H1 (cell line): ENCODE results near the gene OTOS. TPM values are rescaled to one million over a fixed set of nuclear protein-coding genes. Genes with fewer than 3 reads are reported as not detected.

Source experiments
- CBX5 ChIP-seq: fragments of 300-800, 300-1000 bp; sonication (generic); IDR thresholded peaks from 2 replicates; pipeline ENCODE4 v1.7.1; 2016; ENCODE audit warnings: antibody characterized with exemption, low read length, low read depth
- POLR2A ChIP-seq, 2 experiments: IDR thresholded peaks; 1 replicate in 1 of 2; 2 replicates in 1 of 2; pipeline ENCODE4 v1.6.1; 2011; ENCODE audit warnings: low read depth in 2 of 2, low read length in 2 of 2, mild to moderate bottlenecking in 2 of 2; ENCODE audit errors: control extremely low read depth in 1 of 2
- SIN3A ChIP-seq, 2 experiments: IDR thresholded peaks in 1 of 2; conservative IDR thresholded peaks in 1 of 2; 2 replicates each; pipeline ENCODE4 v1.6.1; 2011 to 2012; ENCODE audit warnings: low read length in 2 of 2, improper control_type of control experiment in 1 of 2, low read depth in 1 of 2, mild to moderate bottlenecking in 1 of 2
- TAF1 ChIP-seq: IDR thresholded peaks from 2 replicates; pipeline ENCODE4 v1.6.1; 2011; ENCODE audit warnings: mild to moderate bottlenecking, low read depth, low read length
- USF2 ChIP-seq: IDR thresholded peaks from 2 replicates; pipeline ENCODE4 v1.6.1; 2011; ENCODE audit warnings: low read length, improper control_type of control experiment
- polyA plus RNA-seq, 7 experiments: library from polyadenylated mRNA; depleted of rRNA in 3 of 7; stranded (reverse) in 5 of 7; unstranded in 2 of 7; fragments of >200 nt in 5 of 7; fragments of 200-250 nt in 2 of 7; gene quantifications; 1 replicate in 5 of 7; 2 replicates in 1 of 7; 4 replicates in 1 of 7; pipeline versions ENCODE4 v1.2.1 to v1.2.3, GENCODE V29; 2011 to 2013; ENCODE audit warnings: missing spikeins in 2 of 7, mixed read lengths in 2 of 7
- total RNA-seq: library from RNA; stranded (reverse); fragmentation: NEBNext Ultra II Directional; extraction: Animal tissue kit (Norgen Biotek cat#: 25700); gene quantifications from 2 replicates; pipeline ENCODE4 v1.2.1, GENCODE V29; 2021

OTOS gene
- total and polyA plus RNA-seq, 2 of the 8 experiments (the other 6 are each of a cell fraction or from before 2014, with no cell fraction given): 0.17 TPM; not detected in 1

- TF ChIP-seq SIN3A (conservative IDR thresholded peaks at IDR 0.05 in 1 of 2, IDR thresholded peaks at IDR 0.05 in 1 of 2; ENCODE audit: low read depth in 1 of 2, low read length in 2 of 2) (no peak), CBX5 (no peak), USF2 (no peak), TAF1 (no peak), POLR2A (IDR thresholded peaks at IDR 0.05; ENCODE audit: control extremely low read depth in 1 of 2, low read depth in 2 of 2, low read length in 2 of 2) (no peak)
Observed at GRCh38 chr2:240168546-240169361, 28.3 kb upstream of the OTOS start (continued).
